ENCODE results near the gene INTS6.

GRCh38 chr13:51419001-51419636 lies 33.7 kb downstream of the INTS6 start:
- TF ChIP-seq, protein P1, sequence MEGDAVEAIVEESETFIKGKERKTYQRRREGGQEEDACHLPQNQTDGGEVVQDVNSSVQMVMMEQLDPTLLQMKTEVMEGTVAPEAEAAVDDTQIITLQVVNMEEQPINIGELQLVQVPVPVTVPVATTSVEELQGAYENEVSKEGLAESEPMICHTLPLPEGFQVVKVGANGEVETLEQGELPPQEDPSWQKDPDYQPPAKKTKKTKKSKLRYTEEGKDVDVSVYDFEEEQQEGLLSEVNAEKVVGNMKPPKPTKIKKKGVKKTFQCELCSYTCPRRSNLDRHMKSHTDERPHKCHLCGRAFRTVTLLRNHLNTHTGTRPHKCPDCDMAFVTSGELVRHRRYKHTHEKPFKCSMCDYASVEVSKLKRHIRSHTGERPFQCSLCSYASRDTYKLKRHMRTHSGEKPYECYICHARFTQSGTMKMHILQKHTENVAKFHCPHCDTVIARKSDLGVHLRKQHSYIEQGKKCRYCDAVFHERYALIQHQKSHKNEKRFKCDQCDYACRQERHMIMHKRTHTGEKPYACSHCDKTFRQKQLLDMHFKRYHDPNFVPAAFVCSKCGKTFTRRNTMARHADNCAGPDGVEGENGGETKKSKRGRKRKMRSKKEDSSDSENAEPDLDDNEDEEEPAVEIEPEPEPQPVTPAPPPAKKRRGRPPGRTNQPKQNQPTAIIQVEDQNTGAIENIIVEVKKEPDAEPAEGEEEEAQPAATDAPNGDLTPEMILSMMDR (IDR thresholded peaks at IDR 0.05): no peak
- TF ChIP-seq POLR2AphosphoS5 (IDR thresholded peaks at IDR 0.05) (no peak), POLR2A (IDR thresholded peaks at IDR 0.05) (no peak)
